GM12878 (cell line): Measurements from ENCODE around the gene TMEM79.

ENCODE experiments used
- FOS ChIP-seq: IDR thresholded peaks from 3 replicates; pipeline ENCODE4 v1.6.1; 2011; ENCODE audit warnings: borderline replicate concordance; ENCODE audit not compliant: insufficient read length; ENCODE audit errors: extremely low read depth
- HDAC6 ChIP-seq: fragments of 200-600 bp; sonication (generic); IDR thresholded peaks from one replicate; pipeline ENCODE4 v1.8.0; 2017; ENCODE audit warnings: antibody characterized with exemption; ENCODE audit not compliant: unreplicated experiment
- IKZF1 ChIP-seq: fragments of 450-650 bp; conservative IDR thresholded peaks from 2 replicates; pipeline ENCODE4 v1.6.1; 2017; ENCODE audit warnings: antibody characterized with exemption, mild to moderate bottlenecking
- MEF2B ChIP-seq: fragments of 450-650 bp; IDR thresholded peaks from 2 replicates; pipeline ENCODE4 v1.6.1; 2018; ENCODE audit warnings: mild to moderate bottlenecking, moderate library complexity; ENCODE audit not compliant: partially characterized antibody, poor library complexity, severe bottlenecking
- POLR2A ChIP-seq: IDR thresholded peaks from 2 replicates; pipeline ENCODE4 v1.6.1; 2011; ENCODE audit warnings: low read depth, mild to moderate bottlenecking, low read length
- SMAD5 ChIP-seq: IDR thresholded peaks from 2 replicates; pipeline ENCODE4 v1.6.1; 2016; ENCODE audit warnings: antibody characterized with exemption, low read depth
- SP1 ChIP-seq: IDR thresholded peaks from one replicate; pipeline ENCODE4 v1.6.1; 2011; ENCODE audit warnings: low read depth, low read length
- TCF3 ChIP-seq: IDR thresholded peaks from 2 replicates; pipeline ENCODE4 v1.6.1; 2012; ENCODE audit warnings: low read depth, mild to moderate bottlenecking, low read length, borderline replicate concordance; ENCODE audit not compliant: insufficient read depth
- ZNF217 ChIP-seq: fragments of 450-650 bp; IDR thresholded peaks from 2 replicates; pipeline ENCODE4 v1.6.1; 2017; ENCODE audit warnings: antibody characterized with exemption, mild to moderate bottlenecking
- TF ChIP-seq, protein P1 (sequence below), 3 experiments: IDR thresholded peaks in 2 of 3; conservative IDR thresholded peaks in 1 of 3; 2 replicates each; pipeline ENCODE4 v1.5.1; 2011; ENCODE audit warnings: low read depth in 3 of 3, low read length in 3 of 3, mild to moderate bottlenecking in 3 of 3, control low read depth in 2 of 3, moderate library complexity in 2 of 3, inconsistent platforms in 1 of 3, mixed read lengths in 1 of 3; ENCODE audit not compliant: control insufficient read depth in 2 of 3, insufficient read depth in 1 of 3; ENCODE audit errors: extremely low read depth in 1 of 3

DNA sequence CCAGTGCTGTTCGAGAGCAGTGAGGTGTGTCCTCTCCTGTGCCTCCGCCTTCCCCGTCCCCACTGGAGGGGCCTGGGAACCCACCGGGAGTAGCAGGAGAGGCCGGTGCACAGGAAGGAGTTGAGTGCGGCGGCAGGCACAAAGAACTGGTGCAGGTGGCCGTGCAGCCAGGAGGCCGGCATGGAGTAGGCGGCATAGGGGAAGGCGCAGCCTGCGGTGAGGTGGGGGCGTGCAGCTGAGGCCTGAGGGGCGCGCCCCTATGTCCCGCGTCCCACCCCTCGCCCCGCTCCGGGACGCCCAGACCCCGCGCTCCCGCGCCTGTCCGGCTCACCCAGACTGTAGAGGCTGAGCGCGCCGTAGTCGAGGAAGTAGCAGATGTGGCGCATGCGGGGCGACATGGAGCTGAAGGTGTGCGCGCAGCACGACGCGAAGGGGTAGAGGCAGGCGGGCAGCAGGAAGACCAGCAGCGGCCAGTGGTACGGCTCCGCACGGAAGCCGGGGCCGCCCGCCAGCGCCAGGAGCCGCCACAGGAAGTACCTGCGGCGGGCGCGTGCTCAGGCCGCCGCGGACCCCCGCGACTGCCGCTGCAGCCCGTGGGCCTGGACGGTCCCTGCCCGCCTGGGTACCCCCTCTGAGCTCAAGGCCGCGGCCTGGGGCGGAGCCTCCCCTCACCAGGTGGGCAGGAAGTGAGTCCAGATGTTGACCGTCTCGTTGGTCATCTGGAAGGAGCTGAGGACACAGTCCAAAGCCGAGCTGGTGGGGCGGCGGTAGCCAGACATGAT lies 38.5 kb upstream of the TMEM79 start:
- TF ChIP-seq IKZF1 (no peak), POLR2A (peak; percentile 74; the same call in 1 of the 2 replicates), FOS (no peak), ZNF217 (no peak), SP1 (no peak), SMAD5 (no peak), HDAC6 (peak; percentile 76), TCF3 (0 out of 2 replicates have a peak, but pooled peaks have one; percentile 52), MEF2B (no peak)
- TF ChIP-seq, protein P1, sequence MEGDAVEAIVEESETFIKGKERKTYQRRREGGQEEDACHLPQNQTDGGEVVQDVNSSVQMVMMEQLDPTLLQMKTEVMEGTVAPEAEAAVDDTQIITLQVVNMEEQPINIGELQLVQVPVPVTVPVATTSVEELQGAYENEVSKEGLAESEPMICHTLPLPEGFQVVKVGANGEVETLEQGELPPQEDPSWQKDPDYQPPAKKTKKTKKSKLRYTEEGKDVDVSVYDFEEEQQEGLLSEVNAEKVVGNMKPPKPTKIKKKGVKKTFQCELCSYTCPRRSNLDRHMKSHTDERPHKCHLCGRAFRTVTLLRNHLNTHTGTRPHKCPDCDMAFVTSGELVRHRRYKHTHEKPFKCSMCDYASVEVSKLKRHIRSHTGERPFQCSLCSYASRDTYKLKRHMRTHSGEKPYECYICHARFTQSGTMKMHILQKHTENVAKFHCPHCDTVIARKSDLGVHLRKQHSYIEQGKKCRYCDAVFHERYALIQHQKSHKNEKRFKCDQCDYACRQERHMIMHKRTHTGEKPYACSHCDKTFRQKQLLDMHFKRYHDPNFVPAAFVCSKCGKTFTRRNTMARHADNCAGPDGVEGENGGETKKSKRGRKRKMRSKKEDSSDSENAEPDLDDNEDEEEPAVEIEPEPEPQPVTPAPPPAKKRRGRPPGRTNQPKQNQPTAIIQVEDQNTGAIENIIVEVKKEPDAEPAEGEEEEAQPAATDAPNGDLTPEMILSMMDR (IDR thresholded peaks at IDR 0.05 in 2 of 3, conservative IDR thresholded peaks at IDR 0.05 in 1 of 3; ENCODE audit: control insufficient read depth in 2 of 3, extremely low read depth in 1 of 3, insufficient read depth in 1 of 3, low read depth in 3 of 3, low read length in 3 of 3), result no peak
